HUES6 (cell line): ENCODE results near the gene ANO3.

Experiments used
- H3K27ac ChIP-seq: 2 replicates; pipeline ENCODE4 v1.7.0; 2013; ENCODE audit warnings: low read depth, mild to moderate bottlenecking, low read length, inconsistent platforms
- H3K27me3 ChIP-seq: 2 replicates; pipeline ENCODE4 v1.6.1; 2013; ENCODE audit warnings: low read length; ENCODE audit not compliant: control insufficient read depth, insufficient read depth
- H3K36me3 ChIP-seq: 2 replicates; pipeline ENCODE4 v1.6.1; 2013; ENCODE audit warnings: low read length; ENCODE audit not compliant: control insufficient read depth, insufficient read depth
- H3K4me1 ChIP-seq: 2 replicates; pipeline ENCODE4 v1.6.1; 2013; ENCODE audit warnings: low read length; ENCODE audit not compliant: control insufficient read depth, insufficient read depth
- H3K4me3 ChIP-seq: 2 replicates; pipeline ENCODE4 v1.5.1; 2013; ENCODE audit warnings: low read depth, low read length
- H3K9ac ChIP-seq: one replicate; pipeline ENCODE4 v1.6.1; 2013; ENCODE audit warnings: mild to moderate bottlenecking, low read length
- H3K9me3 ChIP-seq: 2 replicates; pipeline ENCODE4 v1.6.1; 2013; ENCODE audit warnings: low read depth, low read length; ENCODE audit not compliant: control insufficient read depth, insufficient read depth

The ANO3 gene

GRCh38 chr11:26359055-26359454 is 27.1 kb downstream of the ANO3 start:
- no peaks in the 10 kb centered on the region for H3K36me3 ChIP-seq
- H3K27ac ChIP-seq: no peak overlapping the region
- no peak overlapping the region for H3K9ac ChIP-seq
- no peaks in the 10 kb centered on the region for H3K27me3 ChIP-seq
- no peak overlapping the region for H3K4me3 ChIP-seq
- no peaks in the 10 kb centered on the region for H3K4me1 ChIP-seq
- no peaks in the 10 kb centered on the region for H3K9me3 ChIP-seq

GRCh38 chr11:26365284-26365683 is 33.4 kb downstream of the ANO3 start:
- no peaks in the 10 kb centered on the region for H3K4me1 ChIP-seq
- H3K9ac ChIP-seq: no peak overlapping the region
- no peaks in the 10 kb centered on the region for H3K27me3 ChIP-seq
- H3K36me3 ChIP-seq: no peaks in the 10 kb centered on the region
- peaks cover 15% of the 10 kb centered on the region for H3K9me3 ChIP-seq
- no peak overlapping the region for H3K27ac ChIP-seq
- no peak overlapping the region for H3K4me3 ChIP-seq

- Histone ChIP-seq H3K4me3 (no peak overlapping the region), H3K27me3 (no peaks in the 10 kb centered on the region), H3K4me1 (no peaks in the 10 kb centered on the region), H3K27ac (no peak overlapping the region), H3K9me3 (peaks cover 22% of the 10 kb centered on the region), H3K9ac (no peak overlapping the region), H3K36me3 (no peaks in the 10 kb centered on the region)
Observed at GRCh38 chr11:26377619-26378018, 45.7 kb downstream of the ANO3 start.

DNA sequence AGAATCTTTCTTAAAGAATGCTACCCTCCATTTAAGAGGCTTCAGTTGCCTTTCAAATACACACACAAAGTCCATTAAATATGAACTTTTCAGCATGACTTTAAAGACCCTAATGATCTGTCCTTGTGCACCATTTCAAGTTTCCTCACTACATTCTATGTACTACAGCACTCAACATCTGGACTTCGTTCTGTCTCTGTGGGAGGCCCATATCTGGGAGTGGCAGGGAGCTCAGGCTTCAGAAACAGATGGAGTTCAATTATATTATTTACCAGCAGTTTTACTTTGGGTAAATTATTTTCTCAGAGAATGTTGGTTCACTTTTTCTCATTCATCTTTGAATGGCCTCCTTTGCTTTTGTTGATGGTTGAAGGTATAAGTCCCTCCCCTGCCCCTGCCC is 67.4 kb downstream of the ANO3 start:
- Histone ChIP-seq H3K36me3 (no peaks in the 10 kb centered on the region), H3K27ac (no peak overlapping the region), H3K9ac (no peak overlapping the region), H3K4me1 (no peaks in the 10 kb centered on the region), H3K4me3 (no peak overlapping the region), H3K27me3 (no peaks in the 10 kb centered on the region), H3K9me3 (no peaks in the 10 kb centered on the region)

GRCh38 chr11:26410706-26411366 is 78.9 kb downstream of the ANO3 start:
- no peak overlapping the region for H3K9ac ChIP-seq
- no peak overlapping the region for H3K27ac ChIP-seq
- no peaks in the 10 kb centered on the region for H3K9me3 ChIP-seq
- H3K4me1 ChIP-seq: no peaks in the 10 kb centered on the region
- no peaks in the 10 kb centered on the region for H3K27me3 ChIP-seq
- no peak overlapping the region for H3K4me3 ChIP-seq
- H3K36me3 ChIP-seq: no peaks in the 10 kb centered on the region

DNA sequence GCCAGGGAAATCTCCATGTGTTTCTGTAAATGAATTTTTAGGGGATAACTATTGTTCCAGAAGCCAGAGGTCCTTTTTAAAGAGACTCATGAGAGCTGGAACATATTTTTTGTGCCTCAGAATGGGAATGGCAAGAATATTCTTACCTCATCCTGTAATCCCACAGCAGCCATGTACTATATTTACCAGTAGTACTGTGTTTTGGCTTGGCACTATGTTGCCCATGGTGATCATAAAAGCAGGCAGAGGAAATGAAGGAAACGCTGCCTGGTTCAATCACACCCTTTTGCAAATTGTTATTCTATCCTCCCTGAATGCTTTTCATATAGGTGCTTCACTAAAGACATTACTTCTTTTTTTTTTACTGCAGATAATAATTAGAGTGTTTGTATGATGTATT is 81.0 kb downstream of the ANO3 start:
- no peaks in the 10 kb centered on the region for H3K27me3 ChIP-seq
- H3K4me3 ChIP-seq: no peak overlapping the region
- H3K36me3 ChIP-seq: no peaks in the 10 kb centered on the region
- H3K27ac ChIP-seq: no peak overlapping the region
- no peaks in the 10 kb centered on the region for H3K4me1 ChIP-seq
- no peaks in the 10 kb centered on the region for H3K9me3 ChIP-seq
- H3K9ac ChIP-seq: no peak overlapping the region

DNA sequence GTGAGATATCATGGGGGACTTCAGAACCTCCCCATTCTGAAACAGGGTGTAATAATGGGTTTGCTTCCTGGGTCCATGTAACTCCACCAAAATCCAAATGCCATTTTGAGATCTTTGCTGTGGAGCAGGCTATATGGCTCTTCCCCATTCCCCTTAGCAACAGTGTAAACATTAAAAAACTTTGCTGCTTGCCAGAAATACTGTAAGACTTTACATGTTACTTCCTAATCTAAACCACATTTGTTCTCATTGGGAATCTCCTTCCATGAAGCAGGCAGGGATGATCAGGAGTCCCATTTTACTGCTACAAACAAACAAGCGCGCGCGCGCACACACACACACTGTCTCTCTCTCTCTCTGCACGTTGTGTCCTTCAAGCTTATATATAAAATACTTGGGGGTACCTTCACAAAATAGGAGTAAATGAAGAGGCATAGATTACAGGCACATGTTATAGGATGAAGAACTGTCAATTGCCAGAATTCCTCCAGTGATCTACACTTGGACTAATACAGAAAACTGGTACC is 86.5 kb downstream of the ANO3 start:
- no peak overlapping the region for H3K9ac ChIP-seq
- H3K27me3 ChIP-seq: no peaks in the 10 kb centered on the region
- H3K4me1 ChIP-seq: no peaks in the 10 kb centered on the region
- no peaks in the 10 kb centered on the region for H3K9me3 ChIP-seq
- no peak overlapping the region for H3K4me3 ChIP-seq
- no peak overlapping the region for H3K27ac ChIP-seq
- no peaks in the 10 kb centered on the region for H3K36me3 ChIP-seq

DNA sequence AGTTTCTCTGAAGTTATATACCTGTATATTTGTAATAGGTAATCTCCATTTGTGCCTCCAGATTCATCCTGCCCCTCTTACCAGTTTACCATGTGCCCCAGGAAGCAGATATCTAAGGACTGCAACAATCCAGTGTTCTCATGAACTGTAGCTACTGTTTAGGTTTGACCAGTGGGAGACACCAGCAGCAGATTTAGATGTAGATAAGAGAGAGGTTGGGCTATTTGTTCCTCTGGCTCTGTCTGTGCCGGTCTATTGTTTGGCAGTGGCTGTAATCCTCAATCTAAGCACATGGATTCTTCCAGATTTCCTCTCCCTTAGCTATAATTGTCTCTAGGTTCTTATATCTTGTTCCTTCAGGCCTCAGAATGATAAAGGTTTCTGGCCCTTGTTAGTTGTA is 88.4 kb downstream of the ANO3 start:
- H3K36me3 ChIP-seq: no peaks in the 10 kb centered on the region
- H3K27me3 ChIP-seq: no peaks in the 10 kb centered on the region

GRCh38 chr11:26424255-26424654 is 92.3 kb downstream of the ANO3 start:
- H3K4me1 ChIP-seq: no peaks in the 10 kb centered on the region
- H3K9me3 ChIP-seq: no peaks in the 10 kb centered on the region
- H3K9ac ChIP-seq: no peak overlapping the region
- H3K36me3 ChIP-seq: no peaks in the 10 kb centered on the region
- H3K27ac ChIP-seq: no peak overlapping the region
- H3K4me3 ChIP-seq: no peak overlapping the region
- no peaks in the 10 kb centered on the region for H3K27me3 ChIP-seq

More for the DNA sequence above, 88.4 kb downstream of the ANO3 start:
- Histone ChIP-seq H3K4me1 (no peaks in the 10 kb centered on the region), H3K9me3 (no peaks in the 10 kb centered on the region), H3K9ac (peak overlapping the region; percentile 26), H3K4me3 (no peak overlapping the region), H3K27ac (no peak overlapping the region)

GRCh38 chr11:26439854-26440253 is 107.9 kb downstream of the ANO3 start:
- Histone ChIP-seq H3K27me3 (no peaks in the 10 kb centered on the region), H3K27ac (no peak overlapping the region), H3K36me3 (no peaks in the 10 kb centered on the region), H3K9ac (no peak overlapping the region), H3K9me3 (no peaks in the 10 kb centered on the region), H3K4me3 (no peak overlapping the region), H3K4me1 (no peaks in the 10 kb centered on the region)

DNA sequence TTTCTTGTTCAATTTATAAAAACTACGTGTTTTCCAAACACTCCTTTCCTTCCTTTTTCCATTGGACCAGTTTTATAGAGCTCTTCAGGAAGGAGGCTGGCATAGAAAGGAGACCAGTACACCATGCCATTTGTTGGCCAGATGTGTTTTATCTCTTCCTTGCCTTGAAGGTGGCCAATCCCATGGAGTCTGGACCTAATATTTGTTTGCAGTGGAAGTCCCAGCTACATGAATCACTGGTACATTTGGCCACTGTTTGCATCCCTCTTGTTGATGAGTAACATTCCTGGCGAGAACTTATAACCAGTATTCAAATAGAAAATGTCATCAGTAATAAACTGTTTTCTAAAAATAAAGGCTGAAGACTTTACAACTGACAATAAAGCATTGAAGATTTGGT is 110.2 kb downstream of the ANO3 start:
- Histone ChIP-seq H3K36me3 (no peaks in the 10 kb centered on the region), H3K9ac (no peak overlapping the region), H3K4me3 (no peak overlapping the region), H3K27ac (no peak overlapping the region), H3K27me3 (no peaks in the 10 kb centered on the region), H3K4me1 (no peaks in the 10 kb centered on the region), H3K9me3 (no peaks in the 10 kb centered on the region)
